ENCODE data around the gene AKT2. TPM values are rescaled to one million over a fixed set of nuclear protein-coding genes. Genes with fewer than 3 reads are reported as not detected.

The AKT2 gene
- total and polyA plus RNA-seq, 2 of the 8 experiments (the other 6 are each of a cell fraction or from before 2014, with no cell fraction given): 151 to 183 TPM

DNA sequence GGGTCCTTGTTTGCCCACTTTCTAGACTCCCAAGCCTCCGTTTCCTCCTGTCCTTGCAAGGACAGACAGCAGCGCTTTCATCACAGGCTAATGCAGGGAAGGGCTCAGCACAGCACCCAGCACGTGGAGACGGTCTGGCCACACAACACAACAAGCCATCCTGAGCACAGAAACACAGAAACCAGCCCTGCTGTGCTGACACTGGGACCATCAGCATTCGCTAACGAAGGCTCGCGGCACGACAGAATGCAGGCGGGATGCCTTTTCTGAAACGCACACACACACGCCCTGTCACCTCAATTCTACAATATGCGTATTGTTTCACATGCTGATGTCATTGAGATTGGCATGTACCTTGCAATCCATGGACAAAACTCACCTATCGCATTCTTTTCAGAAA, 12.9 kb downstream of the AKT2 start:
- Histone ChIP-seq H2AK5ac (ENCODE audit: low read depth, low read length) (no peak overlapping the region), H2BK5ac (ENCODE audit: low read depth, low read length) (peak overlapping the region; percentile 66; the same call in 1 of the 2 replicates), H3K18ac (ENCODE audit: extremely low read depth, low read length) (no peak overlapping the region; the same call in 1 of the 2 replicates), H3K4ac (replicated peaks; ENCODE audit: insufficient read length, low read depth, low read length) (no peak overlapping the region), H4K91ac (replicated peaks; ENCODE audit: insufficient read length, low read length) (peak overlapping the region; percentile 34), H3K27me3 (replicated peaks in 1 of 4; ENCODE audit: control insufficient read depth in 3 of 4, extremely low read depth in 1 of 4, insufficient read depth in 3 of 4, low read length in 3 of 4) (no peaks in the 10 kb centered on the region), H3K14ac (ENCODE audit: insufficient read length) (no peak overlapping the region), H3K79me2 (ENCODE audit: control insufficient read depth in 1 of 2, insufficient read depth in 2 of 2, low read length in 2 of 2) (peaks cover 0 to 63% of the 10 kb centered on the region in 2 experiments; a peak in 2 of 4 replicates), H2BK20ac (ENCODE audit: low read length) (no peak overlapping the region), H3K4me2 (ENCODE audit: insufficient read depth in 1 of 2, low read depth in 2 of 2, low read length in 2 of 2) (no peak overlapping the region), H3K27ac (ENCODE audit: low read depth, low read length) (no peak overlapping the region), H2AFZ (ENCODE audit: low read length) (no peak overlapping the region), H3K56ac (replicated peaks; ENCODE audit: insufficient read length, low read depth, low read length) (no peak overlapping the region), H2BK12ac (ENCODE audit: low read depth, low read length) (0 out of 2 replicates have a peak overlapping the region, but pooled peaks have one; percentile 50), H3K4me3 (ENCODE audit: extremely low read depth in 1 of 4, insufficient read depth in 2 of 4, low read depth in 3 of 4, low read length in 4 of 4) (no peak overlapping the region), H2BK120ac (replicated peaks; ENCODE audit: low read depth, low read length) (no peak overlapping the region), H3K4me1 (replicated peaks in 1 of 4; ENCODE audit: control insufficient read depth in 3 of 4, insufficient read depth in 4 of 4, low read length in 3 of 4) (peaks cover 0 to 13% (median 7%) of the 10 kb centered on the region in 4 experiments; a peak in 6 of 7 replicates), H3K36me3 (ENCODE audit: control insufficient read depth in 2 of 4, insufficient read depth in 4 of 4, low read length in 3 of 4) (no peaks in the 10 kb centered on the region), H3K9ac (replicated peaks in 1 of 4; ENCODE audit: extremely low read depth in 1 of 4, low read depth in 3 of 4, low read length in 3 of 4) (no peak overlapping the region), H4K8ac (ENCODE audit: extremely low read depth, insufficient read depth, low read length) (no peak overlapping the region), H3K23me2 (ENCODE audit: low read depth, low read length) (no peaks in the 10 kb centered on the region), H3K79me1 (ENCODE audit: low read depth, low read length) (peaks cover 27% of the 10 kb centered on the region), H2BK15ac (ENCODE audit: low read length) (no peak overlapping the region), H3K9me3 (ENCODE audit: insufficient read depth in 2 of 2, low read depth in 1 of 2, low read length in 1 of 2) (no peaks in the 10 kb centered on the region), H4K5ac (ENCODE audit: insufficient read length, low read depth, low read length) (no peak overlapping the region), H3K23ac (ENCODE audit: insufficient read length) (no peak overlapping the region), H4K20me1 (replicated peaks in 1 of 2; ENCODE audit: control insufficient read depth in 1 of 2, insufficient read depth in 2 of 2, low read length in 2 of 2) (peaks cover 2 to 25% of the 10 kb centered on the region in 2 experiments)
- DNase-seq (ENCODE audit: low read depth in 1 of 2, low spot score in 2 of 2): no peak
- ChIA-PET CTCF (ENCODE audit: partially characterized antibody) (interaction anchor here (0.6 to 2.6 kb wide), 2 partner anchors 36 to 118 kb away, joined by 3 to 13 read pairs; no protein-coding TSS in a partner anchor), POLR2A (ENCODE audit: partially characterized antibody) (interaction anchor here (3.6 kb wide), 1 partner anchor 9 kb away, joined by 17 read pairs; no protein-coding TSS in a partner anchor)
- TF ChIP-seq, protein P1, sequence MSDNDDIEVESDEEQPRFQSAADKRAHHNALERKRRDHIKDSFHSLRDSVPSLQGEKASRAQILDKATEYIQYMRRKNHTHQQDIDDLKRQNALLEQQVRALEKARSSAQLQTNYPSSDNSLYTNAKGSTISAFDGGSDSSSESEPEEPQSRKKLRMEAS (IDR thresholded peaks at IDR 0.05): no peak
- no peak for TF ChIP-seq BCL11A (IDR thresholded peaks at IDR 0.05; ENCODE audit: low read depth in 2 of 2, low read length in 2 of 2)
- TF ChIP-seq SP1 (IDR thresholded peaks at IDR 0.05; ENCODE audit: low read depth, low read length): no peak
- TF ChIP-seq RBBP5 (IDR thresholded peaks at IDR 0.05; ENCODE audit: borderline replicate concordance, low read depth, low read length): no peak
- TF ChIP-seq SP2 (IDR thresholded peaks at IDR 0.05; ENCODE audit: low read length): no peak
- TF ChIP-seq POLR2A (IDR thresholded peaks at IDR 0.05; ENCODE audit: control extremely low read depth in 1 of 2, low read depth in 2 of 2, low read length in 2 of 2): no peak
- 91% methylated on average over 14 of the region's 14 CpGs; no CpG with 5 or more reads in 1 of the 2 experiments for WGBS, 2 experiments (ENCODE audit: extremely low coverage in 1 of 2, insufficient coverage in 1 of 2, insufficient read length in 1 of 2, insufficient replicate concordance in 2 of 2, low coverage in 1 of 2, low lambda C conversion rate in 2 of 2, missing lambda C conversion rate in 1 of 2)
- no peak for FAIRE-seq

All from H1 (cell line).